Smooth muscle cell (in vitro differentiated cells): Measurements from ENCODE around the gene OR51B2. TPM values are rescaled to one million over a fixed set of nuclear protein-coding genes. Genes with fewer than 3 reads are reported as not detected.
"Not testable (repeated sequence)": the region's sequence is repeated elsewhere in the genome, so short reads cannot be mapped to it uniquely, and the experiment has no call there.

ENCODE experiments used
- DNase-seq: peaks from one replicate; lab custom pipeline; 2025; ENCODE audit not compliant: unreplicated experiment; lab: John Stamatoyannopoulos, UW
- H2AFZ ChIP-seq: fragments of 200-600 bp; sonication (generic); 2 replicates; pipeline ENCODE4 v1.6.0; 2016; ENCODE audit warnings: antibody characterized with exemption, low read depth, mild to moderate bottlenecking
- H3F3A ChIP-seq: fragments of 200-600 bp; sonication (generic); 2 replicates; pipeline ENCODE4 v1.6.0; 2017; ENCODE audit warnings: antibody characterized with exemption, low read depth
- H3K27ac ChIP-seq: fragments of 200-600 bp; sonication (generic); 2 replicates; pipeline ENCODE4 v1.5.1; 2016; ENCODE audit warnings: low read depth, mild to moderate bottlenecking
- H3K27me3 ChIP-seq: fragments of 200-600 bp; sonication (generic); 2 replicates; pipeline ENCODE4 v1.6.1; 2016; ENCODE audit warnings: low read depth, mild to moderate bottlenecking
- H3K36me3 ChIP-seq: fragments of 200-600 bp; sonication (generic); 2 replicates; pipeline ENCODE4 v1.5.1; 2016; ENCODE audit warnings: low read depth
- H3K4me1 ChIP-seq: fragments of 200-600 bp; sonication (generic); 2 replicates; pipeline ENCODE4 v1.5.1; 2016; ENCODE audit warnings: low read depth
- H3K4me2 ChIP-seq: fragments of 200-600 bp; sonication (generic); 2 replicates; pipeline ENCODE4 v1.6.0; 2016; ENCODE audit warnings: mild to moderate bottlenecking
- H3K4me3 ChIP-seq: fragments of 200-600 bp; sonication (generic); 2 replicates; pipeline ENCODE4 v1.5.1; 2016; ENCODE audit warnings: mild to moderate bottlenecking
- H3K79me2 ChIP-seq: fragments of 200-600 bp; sonication (generic); 2 replicates; pipeline ENCODE4 v1.6.0; 2016; ENCODE audit warnings: low read depth, mild to moderate bottlenecking
- H3K9ac ChIP-seq: fragments of 200-600 bp; sonication (generic); 2 replicates; pipeline ENCODE4 v1.6.0; 2016; ENCODE audit warnings: low read depth
- H3K9me3 ChIP-seq: fragments of 200-600 bp; sonication (generic); replicated peaks from 2 replicates; pipeline ENCODE4 v1.5.1; 2016; ENCODE audit warnings: low read depth
- H4K20me1 ChIP-seq: fragments of 200-600 bp; sonication (generic); 2 replicates; pipeline ENCODE4 v1.6.0; 2016; ENCODE audit warnings: low read depth
- CTCF ChIP-seq: fragments of 200-600 bp; sonication (generic); IDR thresholded peaks from 2 replicates; pipeline ENCODE4 v1.5.1; 2017; ENCODE audit warnings: borderline replicate concordance, mild to moderate bottlenecking, antibody characterized with exemption; ENCODE audit not compliant: insufficient read depth, poor library complexity, severe bottlenecking
- WGBS: methylation state at CpG from one replicate; pipeline ENCODE4 v1.1.7; 2016; ENCODE audit warnings: low lambda C conversion rate; 5-methylcytosine and 5-hydroxymethylcytosine counted together
- polyA plus RNA-seq: library from polyadenylated mRNA; unstranded; fragments of >200 nt; fragmentation: Nextera tagmentation; extraction: Ambion mirVana; gene quantifications from 2 replicates; pipeline ENCODE4 v1.2.1, GENCODE V29; 2016
- total RNA-seq: library from RNA; depleted of rRNA; stranded (reverse); fragments of >200 nt; gene quantifications from 2 replicates; pipeline ENCODE4 v1.2.3, GENCODE V29; 2014

OR51B2 gene
- total and polyA plus RNA-seq, 2 experiments from 2014 or later, result not detected

- no peaks in the 10 kb centered on the region for H4K20me1 ChIP-seq
- no peaks in the 10 kb centered on the region for H3K4me1 ChIP-seq
- no peak within 1 kb of the TSS for H2AFZ ChIP-seq
- no peaks in the 10 kb centered on the region for H3F3A ChIP-seq
- no peak within 1 kb of the TSS for H3K9ac ChIP-seq
- H3K9me3 ChIP-seq, result no peaks in the 10 kb centered on the region
- H3K79me2 ChIP-seq, result no peaks in the 10 kb centered on the region
- no peak for DNase-seq
- WGBS, result 87% methylated on average over 6 of the region's 6 CpGs
- no peaks in the 10 kb centered on the region for H3K27me3 ChIP-seq
- no peaks in the 10 kb centered on the region for H3K36me3 ChIP-seq
- no peak within 1 kb of the TSS for H3K4me2 ChIP-seq
- no peak within 1 kb of the TSS for H3K27ac ChIP-seq
- no peak within 1 kb of the TSS for H3K4me3 ChIP-seq
- TF ChIP-seq CTCF, result no peak
These were observed 19.6 kb upstream of the OR51B2 start, which contains the start of gene OR51B5 for GRCh38 chr11:5343474-5344335. Gene OR51B5, minus strand, starts transcription at chr11:5343524. Its CDS starts 0 bp downstream, at chr11:5343524.

- Histone ChIP-seq H3K9me3 (no peaks in the 10 kb centered on the region), H3K27ac (no peak overlapping the region), H3K4me2 (no peak overlapping the region), H3K36me3 (no peaks in the 10 kb centered on the region), H3F3A (no peaks in the 10 kb centered on the region), H3K27me3 (no peaks in the 10 kb centered on the region), H3K9ac (no peak overlapping the region), H3K4me3 (no peak overlapping the region), H3K79me2 (no peaks in the 10 kb centered on the region), H4K20me1 (no peaks in the 10 kb centered on the region), H2AFZ (no peak overlapping the region), H3K4me1 (no peaks in the 10 kb centered on the region)
- no peak for TF ChIP-seq CTCF
- DNase-seq, result no peak
- WGBS, result 82% methylated on average over 1 of the region's 1 CpG
These were observed 15.8 kb upstream of the OR51B2 start for GRCh38 chr11:5339771-5340322.

- not testable (repeated sequence) for H3K27ac ChIP-seq, H3K36me3 ChIP-seq, H3K9ac ChIP-seq, H3K4me2 ChIP-seq, H3K4me3 ChIP-seq, H2AFZ ChIP-seq, H4K20me1 ChIP-seq, H3K79me2 ChIP-seq, H3K9me3 ChIP-seq, H3K4me1 ChIP-seq, H3F3A ChIP-seq, H3K27me3 ChIP-seq, DNase-seq
- 88% methylated on average over 1 of the region's 1 CpG for WGBS
These were observed 13.2 kb upstream of the OR51B2 start for GRCh38 chr11:5337253-5337652.

GRCh38 chr11:5336331-5336730 lies 12.2 kb upstream of the OR51B2 start:
- H3F3A ChIP-seq, result no peaks in the 10 kb centered on the region
- no peak overlapping the region for H3K9ac ChIP-seq
- H3K27ac ChIP-seq, result no peak overlapping the region
- no peak overlapping the region for H3K4me2 ChIP-seq
- no peaks in the 10 kb centered on the region for H3K9me3 ChIP-seq
- H3K79me2 ChIP-seq, result no peaks in the 10 kb centered on the region
- H3K4me3 ChIP-seq, result no peak overlapping the region
- no peak for DNase-seq
- no peak for TF ChIP-seq CTCF
- H3K4me1 ChIP-seq, result no peaks in the 10 kb centered on the region
- H3K36me3 ChIP-seq, result no peaks in the 10 kb centered on the region
- no peak overlapping the region for H2AFZ ChIP-seq
- H3K27me3 ChIP-seq, result no peaks in the 10 kb centered on the region
- no peaks in the 10 kb centered on the region for H4K20me1 ChIP-seq
